ENCODE results near the gene SLC26A11. TPM values are rescaled to one million over a fixed set of nuclear protein-coding genes. Genes with fewer than 3 reads are reported as not detected.

Gene SLC26A11
- total and polyA plus RNA-seq, 8 donors, result 2.3 to 93.3 (median 7.9) TPM

- no peak for TF ChIP-seq CTCF (IDR thresholded peaks at IDR 0.05)
- TF ChIP-seq POLR2AphosphoS5 (IDR thresholded peaks at IDR 0.05), result peak; percentile 38 to 63 (median 42)
- no peak for TF ChIP-seq EP300 (IDR thresholded peaks at IDR 0.05)
- TF ChIP-seq POLR2A (IDR thresholded peaks at IDR 0.05), result no peak
- peak; percentile 85 to 92 for DNase-seq
- no peaks in the 10 kb centered on the region for H3K27me3 ChIP-seq
- peaks cover 0 to 47% (median 43%) of the 10 kb centered on the region in 4 donors for H3K36me3 ChIP-seq
- no peaks in the 10 kb centered on the region for H3K9me3 ChIP-seq
- peaks cover 17 to 47% (median 45%) of the 10 kb centered on the region in 4 donors for H3K4me1 ChIP-seq
- H3K4me3 ChIP-seq, result peak overlapping the region; percentile 67 to 99 (median 91)
- WGBS, 5 donors, result 20 to 26% (median 21%) methylated on average over 15 of the region's 15 CpGs
- intact Hi-C loops (cut with DNase I; ENCODE audit: low total_unique reads), result no loop called here
- peak overlapping the region; percentile 83 to 93 (median 90) for H3K27ac ChIP-seq
These were observed 1.0 kb upstream of the SLC26A11 start for GRCh38 chr17:80219013-80219762.

- TF ChIP-seq POLR2AphosphoS5 (IDR thresholded peaks at IDR 0.05) (no peak), EP300 (IDR thresholded peaks at IDR 0.05) (no peak)
- Histone ChIP-seq H3K9me3 (no peaks in the 10 kb centered on the region), H3K27ac (peak overlapping the region; percentile 83 to 93 (median 90)), H3K27me3 (no peaks in the 10 kb centered on the region), H3K4me1 (peaks cover 17 to 47% (median 45%) of the 10 kb centered on the region in 4 donors), H3K36me3 (peaks cover 0 to 41% (median 38%) of the 10 kb centered on the region in 4 donors), H3K4me3 (peak overlapping the region; percentile 67 to 99 (median 91))
- WGBS, 5 donors, result 0 to 2% (median 0%) methylated on average over 5 of the region's 5 CpGs
- no peak for DNase-seq
- intact Hi-C loops (cut with DNase I; ENCODE audit: low total_unique reads), result no loop called here
These were observed 519 bp upstream of the SLC26A11 start for GRCh38 chr17:80219763-80220053.

- H3K4me3 ChIP-seq, result peak overlapping the region; percentile 67 to 99 (median 91)
- intact Hi-C loops (cut with DNase I; ENCODE audit: low total_unique reads), result no loop called here
- H3K36me3 ChIP-seq, result peaks cover 0 to 32% (median 29%) of the 10 kb centered on the region in 4 donors
- peak overlapping the region; percentile 83 to 93 (median 90) for H3K27ac ChIP-seq
- TF ChIP-seq CTCF (IDR thresholded peaks at IDR 0.05) (no peak), EP300 (IDR thresholded peaks at IDR 0.05) (no peak), POLR2AphosphoS5 (IDR thresholded peaks at IDR 0.05) (no peak), POLR2A (IDR thresholded peaks at IDR 0.05) (no peak)
- peak in 1 of 2 donors; percentile 71 for DNase-seq
- peaks cover 17 to 47% (median 45%) of the 10 kb centered on the region in 4 donors for H3K4me1 ChIP-seq
- no peaks in the 10 kb centered on the region for H3K27me3 ChIP-seq
- WGBS, 5 donors, result 3 to 15% (median 4%) methylated on average over 13 to 41 of the region's 41 CpGs
- no peaks in the 10 kb centered on the region for H3K9me3 ChIP-seq
These were observed 549 bp downstream of the SLC26A11 start for GRCh38 chr17:80220736-80221215.

- DNase-seq, result no peak
- Histone ChIP-seq H3K9me3 (no peaks in the 10 kb centered on the region), H3K27me3 (no peaks in the 10 kb centered on the region), H3K36me3 (peaks cover 0 to 30% (median 25%) of the 10 kb centered on the region in 4 donors), H3K27ac (peak overlapping the region in 2 of 5 donors; percentile 91 to 93), H3K4me3 (peak overlapping the region; percentile 67 to 99 (median 91)), H3K4me1 (peaks cover 17 to 47% (median 45%) of the 10 kb centered on the region in 4 donors)
- WGBS, 5 donors, result 79 to 94% (median 85%) methylated on average over 16 to 29 of the region's 29 CpGs
- intact Hi-C loops (cut with DNase I; ENCODE audit: low total_unique reads), result no loop called here
- no peak for TF ChIP-seq POLR2AphosphoS5 (IDR thresholded peaks at IDR 0.05)
- no peak for TF ChIP-seq EP300 (IDR thresholded peaks at IDR 0.05)
- TF ChIP-seq POLR2A (IDR thresholded peaks at IDR 0.05), result no peak
- TF ChIP-seq CTCF (IDR thresholded peaks at IDR 0.05), result no peak
These were observed 1.3 kb downstream of the SLC26A11 start for GRCh38 chr17:80221351-80222105.

Measured in stomach (tissue), 9 donors.